ENCODE data around the gene EFCAB8.
"Not testable (repeated sequence)": the region's sequence is repeated elsewhere in the genome, so short reads cannot be mapped to it uniquely, and the experiment has no call there.

EFCAB8 gene

DNA sequence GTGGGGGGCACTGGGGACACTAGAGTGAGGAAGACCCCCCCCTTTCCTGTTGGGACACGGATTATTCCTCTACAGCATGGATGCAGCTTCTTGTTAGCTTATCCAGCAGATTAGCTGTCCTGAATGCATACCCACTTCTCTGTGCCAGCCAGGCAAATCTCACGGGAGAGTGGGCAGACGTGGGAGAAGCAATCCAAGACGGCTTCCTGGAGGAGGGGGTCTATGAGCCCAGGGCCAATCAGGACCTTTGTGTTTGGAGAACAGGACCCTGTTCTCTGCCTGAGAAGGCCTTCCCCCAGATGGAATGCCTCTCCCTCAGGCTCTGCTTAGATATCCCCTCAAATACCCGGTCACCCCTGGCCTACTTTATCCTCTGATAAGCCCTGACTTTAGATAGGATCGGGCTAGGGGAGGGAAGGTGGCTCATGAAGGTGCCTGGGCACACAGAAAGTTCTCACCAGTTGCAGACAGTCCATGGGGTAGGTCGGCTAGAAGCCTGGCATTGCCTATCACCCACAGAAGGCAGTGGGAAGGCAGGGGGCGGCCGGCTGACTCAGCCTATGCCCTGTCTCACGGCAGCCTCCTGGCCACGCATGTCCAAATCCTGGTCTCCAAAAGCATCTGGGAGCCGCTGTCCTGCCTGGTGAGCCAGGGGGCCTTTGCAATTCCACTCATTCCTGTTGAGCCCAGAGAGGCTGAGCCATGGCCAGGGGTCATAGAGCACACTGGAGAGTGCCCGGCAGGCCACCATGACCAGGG lies 110.8 kb downstream of the EFCAB8 start:
- DNase-seq, result no peak

- DNase-seq, result no peak
Measured at GRCh38 chr20:32970115-32970972, 111.6 kb downstream of the EFCAB8 start.

- DNase-seq, result no peak
Measured at GRCh38 chr20:32970973-32971300, 112.2 kb downstream of the EFCAB8 start.

DNA sequence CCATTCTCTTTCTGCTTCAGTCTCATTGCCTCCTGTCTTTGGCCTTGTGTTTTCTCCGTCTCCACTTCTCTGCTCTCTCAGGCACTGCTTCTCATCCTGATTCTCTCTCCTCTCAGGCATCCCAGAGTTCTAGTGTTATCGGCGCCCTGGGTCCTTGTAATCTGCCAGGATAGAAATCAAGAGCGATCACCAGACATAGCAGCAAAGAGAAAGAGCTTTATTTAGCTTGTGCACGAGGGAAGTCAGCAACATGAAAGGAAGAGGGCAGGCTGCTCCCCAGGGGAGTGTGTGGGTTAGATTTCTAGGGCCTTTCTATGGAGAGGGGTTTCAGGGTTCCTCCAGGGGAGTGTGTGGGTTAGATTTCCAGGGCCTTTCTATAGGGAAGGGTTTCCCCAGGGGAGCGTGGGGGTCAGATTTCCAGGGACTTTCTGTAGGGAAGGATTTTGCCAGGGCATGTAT lies 113.0 kb downstream of the EFCAB8 start:
- peak in 2 of 51 donors; percentile 17 to 45 for DNase-seq

GRCh38 chr20:32972181-32973076 lies 113.7 kb downstream of the EFCAB8 start:
- DNase-seq, result no peak

DNA sequence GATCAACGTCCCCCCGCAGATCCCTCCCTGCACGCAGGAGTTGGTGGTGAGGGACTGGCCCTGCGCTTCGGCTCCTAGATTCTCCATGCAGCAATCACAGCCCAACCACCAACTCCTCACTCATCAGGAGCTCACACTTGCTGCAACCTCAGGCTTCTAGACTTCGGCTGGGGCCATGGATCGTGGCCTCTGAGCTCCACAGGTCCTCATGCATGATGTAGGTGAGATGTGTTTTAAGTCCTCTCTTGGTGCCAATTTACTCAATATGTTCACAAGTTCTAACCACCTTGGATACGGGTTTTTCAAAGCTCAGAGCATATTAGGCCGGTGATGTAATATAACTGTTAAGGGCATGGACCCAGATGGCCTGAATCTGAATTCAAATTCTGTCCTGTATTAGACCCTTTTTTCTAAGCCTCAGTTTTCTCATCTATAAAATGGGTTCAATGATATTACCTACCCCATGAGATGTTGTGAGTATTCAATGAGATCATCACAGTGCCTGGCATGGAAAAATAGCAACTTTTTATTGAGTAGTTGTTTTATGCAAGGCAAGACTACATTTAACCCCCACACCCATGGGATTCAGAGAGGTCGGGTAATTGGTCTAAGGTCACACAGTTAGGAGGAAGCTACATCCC lies 114.5 kb downstream of the EFCAB8 start:
- DNase-seq, result no peak

GRCh38 chr20:32974204-32975064 lies 115.7 kb downstream of the EFCAB8 start:
- not testable (repeated sequence) for DNase-seq

- DNase-seq, result not testable (repeated sequence)
Measured at GRCh38 chr20:32975121-32975520, 116.4 kb downstream of the EFCAB8 start.

- peak in 3 of 51 donors; percentile 13 to 21 (median 14) for DNase-seq
Measured at GRCh38 chr20:32975698-32976674, 117.3 kb downstream of the EFCAB8 start.

GRCh38 chr20:32976746-32977145 lies 118.0 kb downstream of the EFCAB8 start:
- DNase-seq, result no peak

DNA sequence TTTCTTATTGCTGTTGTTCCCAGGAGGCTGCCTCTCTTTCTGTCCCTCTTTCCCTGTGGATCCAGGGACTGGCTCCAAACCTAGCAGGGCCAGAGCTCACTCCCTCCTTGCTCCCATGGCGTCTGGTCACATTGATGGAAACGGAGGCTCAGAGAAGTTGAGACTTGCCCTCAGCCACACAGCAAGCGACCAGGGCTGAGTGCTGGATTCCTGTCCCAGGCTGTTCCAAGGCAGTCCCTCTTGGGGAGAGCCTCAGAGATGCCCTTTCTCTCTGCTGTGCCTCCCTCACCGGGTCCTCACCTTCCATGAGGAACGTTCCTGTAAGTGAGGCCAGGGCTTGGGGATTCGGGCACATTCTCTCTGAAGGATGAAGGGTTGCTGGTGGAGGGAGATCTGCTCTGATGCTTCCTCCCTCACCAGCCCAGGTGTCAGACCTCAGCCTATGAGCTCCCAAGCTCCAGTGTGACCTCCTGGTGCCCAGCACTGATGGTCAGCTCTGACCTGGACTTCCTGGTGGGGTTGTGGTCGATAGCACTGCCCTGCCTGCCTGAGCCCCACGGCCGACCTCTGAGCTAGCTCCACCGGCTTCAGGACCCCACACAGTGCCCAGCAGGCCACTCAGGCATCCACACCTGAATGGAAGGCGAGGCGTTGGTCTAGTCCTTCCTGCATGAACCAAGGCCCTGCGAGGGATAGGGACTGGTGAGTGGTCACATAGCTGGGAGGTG lies 118.7 kb downstream of the EFCAB8 start:
- no peak for DNase-seq

- DNase-seq, result no peak
Measured at GRCh38 chr20:32978009-32978335, 119.2 kb downstream of the EFCAB8 start.

- DNase-seq, result peak in 4 of 51 donors; percentile 24 to 41 (median 35)
Measured at GRCh38 chr20:32979201-32979998, 120.7 kb downstream of the EFCAB8 start.

DNA sequence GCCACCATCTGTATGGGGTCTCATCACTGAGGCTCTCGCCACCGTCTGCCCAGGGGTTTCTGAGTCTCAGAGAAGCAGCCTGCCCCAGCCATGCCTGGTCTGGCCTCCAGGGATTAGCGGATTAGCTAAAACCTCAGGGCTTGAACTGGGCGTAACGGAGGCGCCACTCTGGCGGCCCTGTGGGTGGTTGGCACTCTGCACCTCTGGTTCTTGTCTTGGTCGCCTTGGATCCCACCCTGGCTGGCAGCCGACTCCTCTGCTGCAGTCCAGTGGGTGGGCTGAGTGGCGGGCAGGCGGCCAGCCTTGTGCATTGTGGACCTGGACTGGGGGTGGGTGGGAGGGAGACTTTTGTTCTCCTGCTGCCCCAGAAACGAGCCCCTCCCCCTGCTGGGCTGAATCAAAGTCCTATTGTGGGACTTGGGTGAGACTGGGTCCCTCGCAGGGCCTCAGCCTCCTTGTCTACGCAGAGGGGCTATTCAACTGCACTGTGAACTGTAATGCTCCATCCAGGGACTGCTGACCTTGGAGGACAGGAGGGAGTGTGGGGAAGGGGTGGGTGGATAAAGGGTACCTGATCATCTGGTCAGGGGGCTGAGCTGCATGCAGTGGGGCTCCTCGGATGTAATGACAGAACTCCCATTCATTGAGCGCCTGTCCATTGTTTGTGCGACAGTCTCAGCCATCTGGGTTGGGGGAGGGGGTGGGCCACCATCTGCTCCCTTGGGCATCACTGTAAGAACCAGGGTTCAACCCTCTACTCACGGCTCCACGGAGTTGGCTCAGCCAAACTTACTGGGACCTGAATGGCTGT lies 121.6 kb downstream of the EFCAB8 start:
- peak in 50 of 51 donors; percentile 40 to 96 (median 79) for DNase-seq

- peak in 3 of 51 donors; percentile 48 to 58 (median 56) for DNase-seq
Measured at GRCh38 chr20:32980990-32981389, 122.3 kb downstream of the EFCAB8 start.

Data from hypothalamus (tissue), 51 donors.